Stimulated activated CD4-positive, alpha-beta T cell treated with anti-CD3 and anti-CD28 coated beads, Interleukin-1b, Interleukin-23, amount 100 ng/mL, for 1 hour (primary cell): ENCODE data around the gene ACSS2.

Experiments used
- DNase-seq, 2 donors: peaks; one replicate each; pipeline ENCODE4 v3.0.0-alpha.2; 2020; ENCODE audit warnings: low read depth in 2 of 2

Gene ACSS2

DNA sequence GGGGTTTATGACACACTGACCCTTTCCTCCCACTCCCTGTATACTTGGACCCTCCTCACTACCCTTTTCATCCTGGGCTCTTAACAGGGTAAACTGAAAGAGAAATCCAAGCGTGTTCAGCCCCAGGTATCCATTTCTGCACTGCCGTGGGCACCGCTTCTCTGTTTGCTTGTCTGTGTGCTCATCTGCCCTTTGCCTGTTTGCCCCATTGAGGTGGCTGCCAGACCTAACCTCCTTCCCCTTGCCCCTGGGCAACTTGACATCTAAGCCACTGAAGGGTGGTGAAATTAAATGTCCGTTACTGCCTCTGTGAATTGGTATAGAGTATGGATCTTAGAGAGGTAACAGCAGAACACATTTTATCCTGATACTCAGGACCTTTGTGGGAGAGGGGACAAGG is 38.7 kb downstream of the ACSS2 start:
- DNase-seq: no peak

DNA sequence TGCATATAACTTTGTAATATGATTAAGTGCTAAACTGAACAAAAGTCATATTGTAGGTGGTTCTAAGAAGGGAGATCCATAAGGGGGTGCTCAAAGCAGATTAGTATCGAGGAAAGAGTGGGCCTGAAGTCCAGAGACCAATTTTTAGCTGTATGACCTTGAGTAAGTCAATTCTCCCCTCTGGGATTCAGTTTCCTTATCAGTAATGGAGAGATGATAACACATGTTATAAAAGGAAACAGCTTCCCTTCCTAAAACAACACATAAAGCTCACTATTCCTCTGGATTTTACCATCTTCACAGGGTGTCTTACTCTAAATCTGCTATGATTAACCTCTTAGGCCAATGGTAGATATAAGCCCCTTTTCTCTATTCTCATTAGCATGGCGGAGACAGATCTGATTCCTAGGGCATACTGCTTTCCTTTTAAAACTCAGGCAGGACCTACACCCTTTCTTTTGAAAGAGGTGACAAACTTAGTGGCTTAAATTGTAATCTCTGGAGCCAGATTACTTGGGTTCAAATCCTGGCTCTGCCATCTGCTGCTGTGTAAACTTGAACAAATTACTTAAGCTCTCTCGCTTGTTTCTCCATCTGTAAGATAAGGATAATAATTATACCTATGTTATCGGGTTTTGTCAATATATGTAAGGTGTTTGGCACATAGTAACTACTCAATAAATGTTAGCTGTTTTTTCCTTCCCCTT is 39.5 kb downstream of the ACSS2 start:
- DNase-seq: no peak

DNA sequence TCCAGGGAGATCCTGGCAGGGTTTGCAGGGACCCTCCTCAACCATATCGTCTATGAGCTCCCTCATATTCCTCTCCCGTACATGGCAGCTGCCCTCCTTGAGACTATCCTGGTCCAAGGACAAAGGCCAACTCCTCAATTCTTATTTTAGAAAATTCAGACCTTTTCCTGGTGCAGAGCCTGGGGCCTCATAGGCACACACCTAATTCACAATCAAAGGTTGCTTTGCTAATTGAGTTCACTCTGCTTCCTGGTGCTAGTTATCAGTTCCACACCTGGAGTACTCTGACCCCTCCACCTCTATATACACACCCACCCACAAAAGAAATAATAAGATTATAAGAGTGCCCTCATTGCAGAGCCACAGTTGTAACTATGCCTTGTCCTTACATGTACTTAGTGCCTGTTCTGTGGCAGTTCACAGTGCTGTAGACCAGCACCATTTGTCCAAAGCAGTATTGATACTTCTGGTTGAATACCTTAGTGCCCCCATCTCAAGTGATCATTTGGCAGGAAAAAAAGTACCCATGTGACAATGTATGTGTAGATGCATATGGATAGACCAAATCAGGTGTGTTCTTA is 40.5 kb downstream of the ACSS2 start:
- no peak for DNase-seq

DNA sequence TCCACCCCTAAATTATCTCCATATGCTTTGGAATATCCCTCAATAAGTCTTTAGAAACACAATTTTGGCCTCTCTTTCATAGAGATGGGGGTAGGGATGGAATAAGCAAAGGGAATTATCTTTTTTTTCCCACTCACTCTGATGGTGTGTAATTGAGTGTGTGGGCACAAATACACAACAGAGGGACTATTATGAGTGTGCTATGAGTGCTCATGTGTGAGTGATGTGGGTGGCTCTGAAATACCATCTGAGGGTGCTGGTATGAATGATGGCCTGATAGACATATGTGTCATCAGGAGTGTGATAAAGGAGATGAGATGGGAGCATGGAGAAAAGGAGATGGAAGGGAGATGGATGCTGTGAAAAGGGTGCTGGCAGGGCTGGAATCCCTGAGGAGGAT is 43.6 kb downstream of the ACSS2 start:
- no peak for DNase-seq

DNA sequence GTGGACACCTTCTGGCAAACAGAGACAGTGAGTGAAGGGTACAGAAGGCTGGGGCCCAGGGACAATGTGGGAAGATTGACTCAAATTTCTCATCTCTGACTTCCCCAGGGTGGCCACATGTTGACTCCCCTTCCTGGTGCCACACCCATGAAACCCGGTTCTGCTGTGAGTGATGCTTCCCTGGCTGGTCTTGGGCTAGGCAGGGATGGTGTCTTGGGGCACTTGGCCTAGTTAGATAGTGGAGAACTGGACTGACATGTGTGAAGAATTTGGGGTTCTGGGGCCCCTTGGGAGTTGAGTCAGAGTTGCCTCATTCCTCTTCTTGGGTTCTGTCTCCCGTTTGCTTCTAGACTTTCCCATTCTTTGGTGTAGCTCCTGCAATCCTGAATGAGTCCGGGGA is 45.0 kb downstream of the ACSS2 start:
- DNase-seq: no peak

DNA sequence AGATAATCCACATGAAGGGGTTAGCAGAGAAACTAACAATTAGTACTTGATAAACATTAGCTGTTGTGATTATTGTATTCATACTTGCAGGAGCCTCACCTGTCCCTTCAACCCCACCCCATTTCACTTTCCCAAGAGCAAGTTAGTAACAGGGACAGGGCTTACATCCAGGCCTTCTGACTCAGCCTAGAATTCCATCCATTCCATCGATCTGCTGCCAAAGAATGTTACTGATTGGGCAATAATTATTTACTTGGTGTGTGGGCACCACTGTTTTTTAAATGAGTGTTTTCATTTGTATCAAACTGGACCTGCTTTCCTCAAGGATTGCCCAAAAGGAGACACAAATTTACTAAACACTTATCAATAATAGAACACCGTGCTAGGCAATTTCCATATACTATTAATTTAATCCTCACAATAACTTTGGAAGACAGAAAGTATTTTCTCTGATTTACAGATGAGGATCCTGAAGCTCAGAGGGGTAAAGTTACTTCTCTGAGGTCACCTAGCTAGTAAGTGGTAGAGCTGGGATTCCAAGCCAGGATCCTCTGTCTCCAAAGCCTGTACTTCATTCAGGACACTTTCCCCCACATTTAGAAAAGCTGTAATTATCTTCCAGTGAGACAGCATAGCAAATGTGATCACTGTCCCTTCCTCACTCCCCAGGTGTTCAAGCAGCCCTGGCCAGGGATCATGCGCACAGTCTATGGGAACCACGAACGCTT is 46.4 kb downstream of the ACSS2 start:
- no peak for DNase-seq

DNA sequence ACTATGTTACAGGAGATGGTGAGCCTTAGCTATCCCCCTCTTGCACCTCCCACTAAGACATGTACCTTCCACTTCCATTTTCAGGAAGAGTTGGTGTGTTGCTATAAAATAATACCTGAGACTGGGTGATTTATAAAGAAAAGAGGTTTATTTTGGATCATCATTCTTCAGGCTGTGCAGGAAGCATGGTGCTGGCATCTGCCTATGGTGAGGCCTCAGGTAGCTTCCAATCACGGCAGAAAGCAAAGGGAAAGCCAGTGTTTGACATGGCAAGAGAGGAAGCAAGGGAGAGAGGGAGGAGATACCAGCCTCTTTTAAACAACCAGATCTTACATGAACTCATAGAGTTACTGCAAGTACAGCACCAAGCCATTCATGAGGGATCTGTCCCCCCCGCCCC is 47.0 kb downstream of the ACSS2 start:
- no peak for DNase-seq

DNA sequence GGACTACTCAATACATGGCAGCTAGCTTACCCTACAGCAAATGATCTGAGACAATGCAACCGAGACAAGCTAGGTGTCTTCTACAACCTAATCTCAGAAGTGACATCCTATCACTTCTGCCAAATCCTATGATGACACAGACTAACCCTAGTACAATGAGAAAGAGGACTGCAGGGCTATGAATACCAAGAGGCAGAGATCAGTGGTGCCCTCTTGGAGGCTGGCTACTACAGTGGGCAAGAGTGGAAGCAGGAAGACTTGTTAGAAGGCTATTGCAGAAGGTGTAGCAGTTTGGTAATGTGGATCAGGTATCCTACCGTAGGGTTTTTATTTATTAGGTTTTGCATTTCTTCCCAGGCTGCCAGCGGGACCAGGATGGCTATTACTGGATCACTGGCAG is 48.9 kb downstream of the ACSS2 start:
- DNase-seq: no peak

DNA sequence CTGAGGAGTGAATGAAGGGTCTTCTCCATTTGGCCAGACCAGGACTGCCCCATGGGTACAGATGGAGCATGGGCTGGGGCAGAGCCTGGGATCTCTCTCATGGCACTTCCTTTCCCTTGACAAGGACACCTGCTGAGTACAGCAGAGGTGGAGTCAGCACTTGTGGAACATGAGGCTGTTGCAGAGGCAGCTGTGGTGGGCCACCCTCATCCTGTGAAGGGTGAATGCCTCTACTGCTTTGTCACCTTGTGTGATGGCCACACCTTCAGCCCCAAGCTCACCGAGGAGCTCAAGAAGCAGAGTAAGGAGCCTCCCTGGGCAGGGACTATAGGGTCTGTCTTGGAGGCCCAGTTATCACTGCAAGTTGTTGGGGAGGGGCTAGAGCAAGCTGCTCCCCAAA is 49.6 kb downstream of the ACSS2 start:
- no peak for DNase-seq

DNA sequence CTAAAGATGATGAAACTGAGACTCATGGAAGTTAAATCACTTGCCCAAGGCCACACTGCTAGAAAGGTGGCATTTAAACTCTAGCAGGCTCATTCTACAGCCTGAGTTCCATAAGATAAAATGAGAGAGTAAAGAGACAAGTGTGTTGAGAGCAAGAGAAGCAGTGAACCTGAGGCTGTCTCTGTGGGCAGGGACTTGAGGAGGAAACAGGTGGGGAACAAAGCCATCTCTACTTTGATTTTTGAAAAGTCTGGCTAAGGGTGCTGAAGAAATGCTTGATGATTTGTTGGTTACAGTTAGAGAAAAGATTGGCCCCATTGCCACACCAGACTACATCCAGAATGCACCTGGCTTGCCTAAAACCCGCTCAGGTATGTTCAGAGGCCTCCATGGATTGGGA is 50.2 kb downstream of the ACSS2 start:
- no peak for DNase-seq

DNA sequence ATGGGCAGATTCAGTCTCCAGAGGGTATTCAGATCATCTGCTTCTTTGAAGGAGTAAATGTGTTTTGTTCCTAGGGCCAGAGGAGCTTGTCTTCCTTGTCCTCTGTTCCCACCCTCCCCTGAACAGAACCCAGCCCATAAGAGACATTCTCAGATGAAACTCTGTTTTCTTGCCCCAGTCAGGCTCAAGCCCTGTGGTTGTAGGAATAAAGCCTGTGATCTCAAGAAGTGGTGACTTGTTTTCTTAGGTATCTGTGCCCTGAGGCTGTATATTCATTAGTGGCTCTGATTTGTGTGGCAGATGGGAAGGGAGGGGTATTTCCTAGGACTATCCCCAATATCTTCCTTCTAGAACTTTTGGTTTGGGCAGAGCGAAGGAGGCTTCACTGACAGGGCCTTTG is 51.3 kb downstream of the ACSS2 start:
- no peak for DNase-seq

DNA sequence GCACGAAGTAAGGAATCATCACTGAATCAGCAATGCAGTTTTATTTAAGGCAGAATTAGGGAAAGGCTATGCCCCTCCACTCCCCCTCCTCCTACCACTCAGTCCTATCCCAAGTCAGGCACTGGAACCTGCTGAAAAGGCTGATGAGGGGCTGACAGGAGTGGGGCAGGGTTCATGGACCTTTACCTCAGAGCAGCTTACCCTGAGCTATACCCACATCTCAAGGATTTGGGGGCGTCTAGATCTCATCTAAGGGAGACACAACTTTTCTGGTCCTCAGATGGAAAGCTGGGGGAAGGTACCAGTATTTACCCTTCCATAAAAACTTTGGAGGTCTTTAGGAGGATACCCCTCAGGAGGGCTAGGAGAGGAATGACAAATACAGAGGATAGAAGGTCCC is 52.0 kb downstream of the ACSS2 start:
- DNase-seq: no peak

DNA sequence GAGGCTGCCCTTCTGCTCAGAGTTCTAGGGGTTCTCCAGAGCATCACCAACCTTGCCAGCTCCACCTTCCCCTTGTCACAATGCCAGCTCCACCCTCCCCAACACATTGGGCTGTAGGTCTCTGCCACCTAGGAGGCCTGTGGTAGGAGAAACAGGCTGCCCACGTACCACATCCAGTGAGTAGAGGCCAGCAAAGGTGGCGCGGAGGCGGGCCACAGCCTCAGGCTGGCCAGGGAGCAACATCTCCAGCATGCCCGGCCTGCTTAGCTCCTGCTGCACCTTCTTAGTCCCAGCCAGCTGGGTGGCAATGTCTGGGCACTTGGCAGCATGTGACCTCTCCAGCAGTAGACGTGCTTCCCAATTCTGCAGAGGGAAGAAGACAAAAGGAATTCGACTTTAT is 55.4 kb downstream of the ACSS2 start:
- no peak for DNase-seq

DNA sequence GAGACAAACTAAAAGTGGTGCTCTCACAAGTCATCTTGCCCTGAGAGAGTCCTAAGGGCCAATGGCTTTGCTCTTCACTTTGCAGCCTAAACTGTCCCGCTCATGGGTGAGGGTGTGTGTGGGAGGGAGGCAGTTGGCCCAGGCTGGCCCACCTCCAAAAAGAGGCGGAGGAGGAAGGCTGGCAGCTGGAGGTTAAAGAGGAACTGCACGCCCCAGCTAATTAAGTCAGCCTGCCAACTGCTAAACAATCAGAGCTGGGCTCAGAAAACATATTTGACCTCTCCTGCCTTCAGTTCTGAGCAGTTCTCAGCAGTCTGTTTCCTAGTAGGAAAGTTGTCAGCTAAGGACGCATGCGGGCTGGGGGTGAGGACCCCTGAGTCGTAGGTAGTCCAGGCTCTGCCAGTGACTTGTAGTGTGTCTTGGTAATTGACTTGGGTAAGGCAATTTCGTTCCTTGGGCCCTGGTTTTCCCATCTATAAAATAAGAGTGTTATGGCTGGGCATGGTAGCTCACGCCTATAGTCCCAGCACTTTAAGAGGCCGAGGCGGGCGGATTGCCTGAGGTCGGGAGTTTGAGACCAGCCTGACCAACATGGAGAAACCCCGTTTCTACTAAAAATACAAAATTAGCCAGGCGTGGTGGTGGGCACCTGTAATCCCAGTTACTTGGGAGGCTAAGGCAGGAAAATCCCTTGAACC is 62.2 kb downstream of the ACSS2 start:
- DNase-seq: no peak

DNA sequence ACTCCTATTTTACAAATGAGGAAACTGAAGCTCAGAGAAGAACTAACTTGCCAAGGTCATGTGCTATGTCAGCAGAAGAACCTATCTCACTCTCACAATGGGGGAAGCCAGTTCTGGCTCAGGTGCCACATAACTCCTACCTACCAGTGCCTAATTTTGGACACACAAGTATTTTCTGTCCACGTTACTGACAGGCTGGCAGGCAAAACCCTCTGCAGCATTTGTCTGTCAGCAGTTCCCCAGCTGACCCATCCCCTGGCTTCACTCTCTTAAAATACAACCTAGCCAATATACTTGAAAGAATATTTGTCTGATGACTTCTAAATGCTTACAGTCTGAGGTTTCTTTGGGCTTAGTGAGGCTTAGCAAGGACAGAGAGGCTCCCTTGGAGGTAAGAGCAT is 63.7 kb downstream of the ACSS2 start:
- DNase-seq: no peak

DNA sequence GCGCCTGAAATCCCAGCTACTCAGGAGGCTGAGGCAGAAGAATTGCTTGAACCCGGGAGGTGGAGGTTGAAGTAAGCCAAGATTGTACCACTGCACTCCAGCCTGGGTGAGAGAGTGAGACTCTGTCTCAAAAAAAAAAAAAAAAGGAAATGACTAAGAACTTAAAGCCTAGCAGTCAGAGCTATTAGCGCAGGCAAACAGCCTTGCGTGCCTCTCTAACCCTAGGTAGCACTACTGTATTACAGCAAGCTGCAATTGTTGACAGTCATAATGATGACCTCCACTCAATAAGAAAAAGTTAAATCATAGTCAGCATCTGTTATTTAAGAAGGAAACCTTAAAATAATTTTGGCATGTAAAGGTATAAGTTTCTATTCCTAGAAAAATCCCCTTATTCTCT is 64.8 kb downstream of the ACSS2 start:
- DNase-seq: no peak

DNA sequence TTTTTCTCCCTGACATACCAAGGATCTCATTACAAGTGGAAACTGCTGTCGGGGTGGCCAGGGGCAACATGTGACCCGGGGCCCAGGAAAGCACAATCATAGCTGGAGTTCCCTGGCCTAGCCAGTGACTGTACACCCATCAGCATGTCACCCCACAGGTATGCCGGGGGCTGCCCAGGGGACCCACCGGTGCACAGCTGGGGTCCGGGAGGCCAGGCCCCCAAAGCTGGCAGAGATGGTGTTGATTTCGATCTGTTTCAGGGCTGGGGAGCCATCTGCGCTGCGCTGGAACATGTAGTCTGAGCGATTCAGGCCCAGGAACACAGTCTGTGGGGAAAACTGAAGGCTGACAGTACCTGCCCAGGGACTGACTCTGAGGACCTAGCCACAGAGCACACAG is 65.9 kb downstream of the ACSS2 start:
- no peak for DNase-seq

DNA sequence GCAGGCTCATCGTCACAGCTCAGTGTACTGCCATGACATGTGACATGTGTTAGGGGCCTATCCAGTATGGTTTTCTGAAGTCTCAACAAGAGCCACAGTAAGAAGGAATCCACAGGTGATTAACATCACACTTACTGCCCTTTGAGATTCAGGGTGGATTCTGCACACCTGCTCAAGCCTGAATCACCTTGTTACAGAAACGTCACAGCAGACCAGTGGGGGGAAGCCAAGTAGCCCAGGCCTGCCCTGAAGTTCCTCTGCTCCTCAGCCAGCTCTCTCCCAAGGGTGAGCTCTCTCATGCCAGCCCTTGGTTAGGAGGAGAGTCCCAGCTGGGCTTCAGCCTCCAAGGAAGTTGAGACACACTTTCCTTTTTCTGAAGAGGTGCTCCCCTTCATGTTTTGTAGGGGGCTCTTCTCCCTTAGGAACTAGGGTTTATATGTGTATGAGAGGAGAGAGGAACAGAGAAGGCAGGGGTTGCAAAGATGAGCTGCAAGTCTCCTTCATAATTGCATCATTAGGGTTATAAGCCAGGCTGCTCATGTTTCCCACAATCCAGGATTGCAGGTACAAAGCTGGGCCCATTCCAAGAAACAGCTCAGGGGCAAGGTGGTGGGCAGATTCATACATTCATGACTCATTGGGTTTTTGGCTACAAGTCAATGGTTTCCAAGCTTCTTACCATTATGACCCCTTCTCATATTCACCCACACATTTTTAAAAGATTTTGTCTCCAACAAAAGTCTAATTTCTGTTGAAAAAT is 67.6 kb downstream of the ACSS2 start:
- no peak for DNase-seq

DNA sequence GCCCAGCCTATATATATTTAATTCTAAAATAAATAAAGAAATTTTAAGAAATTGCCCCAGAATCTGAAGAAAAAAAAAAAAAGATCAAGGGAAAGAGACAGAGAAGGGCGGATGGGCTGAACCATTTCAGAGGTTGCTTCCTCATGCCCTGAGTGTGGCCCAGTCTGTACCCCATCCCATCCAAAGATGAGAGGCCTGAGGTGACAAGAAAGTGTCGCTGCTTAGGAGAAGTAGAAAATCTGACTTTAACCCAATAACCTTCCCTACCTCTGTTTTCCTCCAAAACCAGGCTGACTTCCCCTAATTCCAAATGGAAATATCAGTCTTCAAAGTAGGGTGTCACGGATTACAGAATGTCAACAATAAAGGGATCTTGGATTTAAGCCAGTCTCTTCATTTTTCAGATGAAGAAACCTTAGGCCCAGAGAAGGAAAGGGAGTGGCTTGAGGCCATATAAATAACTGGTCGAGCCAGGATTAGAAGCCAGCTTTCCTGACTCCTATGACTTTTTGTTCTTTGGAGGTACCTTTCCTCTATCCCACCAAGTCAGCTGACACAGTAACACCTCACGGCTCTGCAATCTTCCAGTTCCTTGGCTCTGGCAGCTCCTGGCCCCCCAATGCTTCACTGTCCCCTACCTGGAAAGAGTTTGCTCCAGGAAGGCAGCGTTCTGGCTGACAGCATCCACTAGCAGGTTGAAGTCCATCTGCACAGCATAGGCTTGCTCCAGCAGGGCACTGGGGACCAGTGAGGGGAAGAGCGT is 69.1 kb downstream of the ACSS2 start:
- no peak for DNase-seq

DNA sequence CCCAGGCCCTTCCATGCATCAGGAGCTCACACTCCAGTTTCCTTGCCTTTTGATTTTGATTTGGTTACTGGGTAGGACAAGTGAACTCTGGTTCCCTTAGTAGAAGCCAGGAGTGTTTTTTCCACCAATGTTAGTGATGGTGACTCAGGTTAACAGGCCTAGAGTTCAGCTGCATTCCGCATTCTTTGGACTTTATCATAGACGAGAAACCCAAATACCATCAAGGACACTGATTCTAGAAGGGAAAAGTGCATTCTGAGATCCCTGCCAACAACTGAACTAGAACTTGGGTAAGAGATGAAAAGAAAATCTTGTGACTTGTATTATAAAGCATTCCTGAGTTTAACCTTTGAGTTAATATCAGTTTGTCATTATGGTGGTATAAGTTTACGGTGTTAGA is 70.2 kb downstream of the ACSS2 start:
- no peak for DNase-seq

DNA sequence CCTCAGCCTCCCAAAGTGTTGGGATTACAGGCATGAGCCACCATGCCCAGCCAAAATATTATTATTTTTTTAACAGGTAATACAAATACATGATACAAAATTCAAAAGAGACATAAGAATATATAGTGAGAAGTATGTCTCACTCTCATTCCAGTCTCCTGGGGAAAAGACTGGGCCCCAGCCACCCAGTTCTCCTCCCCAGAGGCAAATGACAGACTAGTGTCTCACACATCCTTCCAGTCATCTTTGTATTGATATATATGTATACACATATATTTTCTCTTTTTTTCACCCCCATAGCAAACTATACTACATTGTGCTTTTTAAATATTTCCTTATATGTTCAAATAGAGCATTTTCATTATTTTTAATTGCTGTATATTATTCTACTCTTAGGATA is 70.9 kb downstream of the ACSS2 start:
- no peak for DNase-seq
